IMR-90 (cell line): Measurements from ENCODE around the gene HEXIM1. TPM values are rescaled to one million over a fixed set of nuclear protein-coding genes. Genes with fewer than 3 reads are reported as not detected.

ENCODE experiments used
- ATAC-seq: fragments of 200-7000 bp; cut with Tn5 transposase; 2 replicates; pipeline ENCODE4 v1.9.1; 2020; ENCODE audit warnings: low read depth, mild to moderate bottlenecking, moderate library complexity
- BruUV-seq: library from RNA; stranded (reverse); fragments of 400-500 nt; replicated peaks from 2 replicates; lab custom pipeline; 2021; lab: Mats Ljungman, UMichigan
- CTCF ChIA-PET: fragments of 300-600 bp; formaldehyde crosslinking; extraction: SDS; loops from one replicate; lab custom pipeline; 2021; ENCODE audit warnings: antibody characterized with exemption; lab: Yijun Ruan, JAX
- POLR2A ChIA-PET: fragments of 300-600 bp; sonication (Branson Sonifier 250); formaldehyde crosslinking; loops from one replicate; lab custom pipeline; 2022; ENCODE audit warnings: antibody characterized with exemption; ENCODE audit not compliant: unreplicated experiment; lab: Charles Lee
- DNase-seq: peaks from one replicate; pipeline ENCODE4 v3.0.0; 2013
- H2AFZ ChIP-seq: replicated peaks from 2 replicates; pipeline ENCODE3; 2013; ENCODE audit warnings: low read length, mild to moderate bottlenecking; ENCODE audit not compliant: poor library complexity
- H2AK5ac ChIP-seq: 2 replicates; pipeline ENCODE4 v1.6.1; 2013; ENCODE audit warnings: low read depth, low read length, inconsistent platforms
- H2AK9ac ChIP-seq: replicated peaks from 2 replicates; pipeline ENCODE3; 2013; ENCODE audit warnings: mild to moderate bottlenecking, low read depth, low read length, moderate library complexity; ENCODE audit not compliant: poor library complexity
- H2BK120ac ChIP-seq: 2 replicates; pipeline ENCODE4 v1.6.1; 2013; ENCODE audit warnings: low read depth, low read length, inconsistent platforms
- H2BK15ac ChIP-seq: 3 replicates; pipeline ENCODE4 v1.6.1; 2013; ENCODE audit warnings: low read depth, low read length, inconsistent platforms
- H2BK20ac ChIP-seq: 2 replicates; pipeline ENCODE4 v1.6.1; 2013; ENCODE audit warnings: low read depth, mild to moderate bottlenecking, inconsistent platforms, low read length, moderate library complexity
- H2BK5ac ChIP-seq: 2 replicates; pipeline ENCODE4 v1.6.1; 2013; ENCODE audit warnings: mild to moderate bottlenecking, low read depth, low read length, inconsistent platforms; ENCODE audit not compliant: poor library complexity, severe bottlenecking
- H3K14ac ChIP-seq: replicated peaks from 2 replicates; pipeline ENCODE4 v1.6.1; 2013; ENCODE audit warnings: low read depth, low read length, inconsistent platforms
- H3K18ac ChIP-seq: 2 replicates; pipeline ENCODE4 v1.6.1; 2013; ENCODE audit warnings: low read depth, low read length, control low read depth
- H3K23ac ChIP-seq: 2 replicates; pipeline ENCODE4 v1.6.1; 2013; ENCODE audit warnings: low read depth, low read length, inconsistent platforms
- H3K27ac ChIP-seq: 2 replicates; pipeline ENCODE4 v1.5.1; 2013; ENCODE audit warnings: mild to moderate bottlenecking, control low read depth, low read length; ENCODE audit not compliant: insufficient read depth
- H3K27me3 ChIP-seq: 2 replicates; pipeline ENCODE4 v1.6.1; 2013; ENCODE audit warnings: low read length; ENCODE audit not compliant: control insufficient read depth, insufficient read depth
- H3K36me3 ChIP-seq: 2 replicates; pipeline ENCODE4 v1.6.1; 2013; ENCODE audit warnings: low read length, mixed read lengths; ENCODE audit not compliant: control insufficient read depth, insufficient read depth
- H3K4ac ChIP-seq: 2 replicates; pipeline ENCODE4 v1.6.1; 2013; ENCODE audit warnings: low read depth, low read length, inconsistent platforms
- H3K4me1 ChIP-seq: 2 replicates; pipeline ENCODE4 v1.6.1; 2013; ENCODE audit warnings: low read length, mixed read lengths; ENCODE audit not compliant: control insufficient read depth, insufficient read depth
- H3K4me2 ChIP-seq: 2 replicates; pipeline ENCODE4 v1.6.1; 2013; ENCODE audit warnings: low read depth, mild to moderate bottlenecking, control low read depth, low read length, moderate library complexity
- H3K4me3 ChIP-seq: 2 replicates; pipeline ENCODE4 v1.5.1; 2013; ENCODE audit warnings: low read depth, mild to moderate bottlenecking, control low read depth, low read length, moderate library complexity; ENCODE audit not compliant: insufficient read depth
- H3K56ac ChIP-seq: 2 replicates; pipeline ENCODE4 v1.6.1; 2013; ENCODE audit warnings: low read length, inconsistent platforms; ENCODE audit not compliant: insufficient read depth; ENCODE audit errors: extremely low read depth
- H3K79me1 ChIP-seq, 2 experiments: 2 replicates each; pipeline ENCODE4 v1.6.1; 2013; ENCODE audit warnings: low read length in 2 of 2, inconsistent platforms in 1 of 2, low read depth in 1 of 2
- H3K9ac ChIP-seq: 2 replicates; pipeline ENCODE4 v1.6.1; 2013; ENCODE audit warnings: low read depth, low read length, control low read depth
- H3K9me1 ChIP-seq: 2 replicates; pipeline ENCODE4 v1.6.1; 2013; ENCODE audit warnings: low read length, inconsistent platforms; ENCODE audit not compliant: insufficient read depth
- H3K9me3 ChIP-seq: 2 replicates; pipeline ENCODE4 v1.6.1; 2013; ENCODE audit warnings: low read length; ENCODE audit not compliant: control insufficient read depth, insufficient read depth
- H4K20me1 ChIP-seq: 2 replicates; pipeline ENCODE4 v1.6.1; 2013; ENCODE audit warnings: low read length, inconsistent platforms; ENCODE audit not compliant: insufficient read depth
- H4K5ac ChIP-seq: 2 replicates; pipeline ENCODE4 v1.6.1; 2013; ENCODE audit warnings: mild to moderate bottlenecking, low read depth, low read length, control low read depth
- H4K8ac ChIP-seq, 2 experiments: 2 replicates each; pipeline ENCODE4 v1.6.1; 2013; ENCODE audit warnings: low read depth in 2 of 2, low read length in 2 of 2, control low read depth in 1 of 2, inconsistent platforms in 1 of 2
- H4K91ac ChIP-seq: 2 replicates; pipeline ENCODE4 v1.6.1; 2013; ENCODE audit warnings: low read depth, low read length, inconsistent platforms; ENCODE audit not compliant: insufficient read depth
- CEBPB ChIP-seq: IDR thresholded peaks from 2 replicates; pipeline ENCODE4 v1.6.1; 2012; ENCODE audit warnings: low read depth, low read length, improper control_type of control experiment
- CHD1 ChIP-seq: IDR thresholded peaks from 2 replicates; pipeline ENCODE4 v1.6.1; 2012; ENCODE audit warnings: low read depth, low read length, improper control_type of control experiment
- FOS ChIP-seq: fragments of 150-350 bp; IDR thresholded peaks from 2 replicates; pipeline ENCODE4 v1.6.1; 2016; ENCODE audit warnings: low read depth, low read length
- MAFK ChIP-seq: IDR thresholded peaks from 2 replicates; pipeline ENCODE4 v1.6.1; 2012; ENCODE audit warnings: low read depth, low read length, improper control_type of control experiment
- RAD21 ChIP-seq: IDR thresholded peaks from 2 replicates; pipeline ENCODE4 v1.6.1; 2012; ENCODE audit warnings: low read length, improper control_type of control experiment
- RCOR1 ChIP-seq: IDR thresholded peaks from 2 replicates; pipeline ENCODE4 v1.6.1; 2012; ENCODE audit warnings: mild to moderate bottlenecking, low read length, improper control_type of control experiment; ENCODE audit not compliant: insufficient replicate concordance
- RFX5 ChIP-seq: IDR thresholded peaks from 2 replicates; pipeline ENCODE4 v1.8.0; 2012; ENCODE audit warnings: low read depth, mild to moderate bottlenecking, low read length, moderate library complexity
- SMC3 ChIP-seq: fragments of 150-350 bp; IDR thresholded peaks from 2 replicates; pipeline ENCODE4 v1.6.1; 2016; ENCODE audit warnings: low read depth, mild to moderate bottlenecking, antibody characterized with exemption, low read length, moderate library complexity
- WGBS, 2 experiments: methylation state at CpG; one replicate each; pipeline versions ENCODE4 v1.1.5 to v1.1.7; 2013; ENCODE audit warnings: missing lambda C conversion rate in 2 of 2; ENCODE audit not compliant: insufficient read length in 1 of 2; ENCODE audit errors: extremely low coverage in 2 of 2; 5-methylcytosine and 5-hydroxymethylcytosine counted together
- dilution Hi-C: fragments of 300-500 bp; cut with HindIII; formaldehyde crosslinking; loops from one replicate; pipeline ENCODE4 v1.14.3; 2018; ENCODE audit warnings: low sequenced_read_pairs; ENCODE audit not compliant: unreplicated experiment
- in situ Hi-C: fragments of 300-500 bp; cut with MboI; formaldehyde crosslinking; loops from 3 replicates; pipeline ENCODE4 v1.14.3; 2019; ENCODE audit warnings: low sequenced_read_pairs, inconsistent platforms, mixed read lengths
- intact Hi-C: fragments of 100-400 bp; cut with micrococcal nuclease; formaldehyde crosslinking; loops from 2 replicates; pipeline ENCODE4 v1.10.0; 2022
- polyA plus RNA-seq, 3 experiments: library from polyadenylated mRNA; depleted of rRNA; stranded (reverse); fragments of >200 nt; gene quantifications; 2 replicates each; pipeline ENCODE4 v1.2.3, GENCODE V29; 2012; ENCODE audit warnings: low replicate concordance in 1 of 3
- total RNA-seq: library from RNA; depleted of rRNA; stranded (reverse); fragments of >200 nt; gene quantifications from 2 replicates; pipeline ENCODE4 v1.2.3, GENCODE V29; 2012
- TF ChIP-seq, protein P1 (sequence below): fragments of 150-350 bp; IDR thresholded peaks from 2 replicates; pipeline ENCODE4 v1.6.1; 2016; ENCODE audit warnings: low read depth, mild to moderate bottlenecking, low read length, moderate library complexity, borderline replicate concordance

Gene HEXIM1
- total and polyA plus RNA-seq, 2 of the 4 experiments (the other 2 are of a cell fraction): 5.9 to 14.5 TPM

DNA sequence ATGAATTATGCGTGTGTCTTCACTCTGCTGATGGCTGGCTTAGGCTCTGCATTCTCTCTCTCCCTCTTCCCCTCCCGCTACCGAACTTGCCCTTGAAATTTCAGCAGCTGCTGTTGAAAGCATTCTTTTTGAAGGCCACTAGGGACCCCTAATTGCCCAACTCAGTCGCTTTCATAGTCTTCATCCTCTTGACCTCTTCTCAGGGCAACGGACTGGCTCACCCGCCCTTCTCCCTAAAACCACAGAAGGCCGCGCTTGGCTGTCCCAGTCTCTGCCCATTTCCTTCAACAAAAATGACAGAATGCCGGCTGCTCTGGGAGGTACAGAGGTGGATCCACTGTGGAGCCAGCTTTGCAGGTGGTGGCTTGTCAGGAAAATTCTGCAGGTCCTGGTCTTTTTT lies 52.4 kb downstream of the HEXIM1 start (continued):
- TF ChIP-seq RFX5 (no peak), RAD21 (no peak)

DNA sequence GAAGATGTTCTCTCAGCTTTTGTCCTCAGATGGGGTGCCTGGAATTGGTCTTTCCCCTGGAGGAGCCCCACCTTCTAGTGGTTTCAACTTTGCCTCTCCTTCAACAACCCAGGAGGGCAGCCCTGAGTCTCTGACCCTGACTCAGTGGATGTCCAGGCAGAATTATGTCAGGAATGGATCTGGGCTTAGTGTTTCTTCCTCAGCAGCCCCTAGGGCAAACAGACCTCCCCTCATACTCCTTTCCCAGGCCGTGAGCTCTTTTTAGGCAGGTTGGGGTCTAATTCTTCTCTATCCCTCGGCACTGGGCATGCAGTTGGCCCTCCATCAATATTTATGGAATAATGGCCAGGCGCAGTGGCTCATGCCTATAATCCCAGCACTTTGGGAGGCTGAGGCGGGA lies 53.2 kb downstream of the HEXIM1 start:
- H2AFZ ChIP-seq: no peak overlapping the region
- H3K79me1 ChIP-seq: no peaks in the 10 kb centered on the region
- H3K4me3 ChIP-seq: no peak overlapping the region
- intact Hi-C loops: no loop called here
- H4K8ac ChIP-seq: no peak overlapping the region
- H2BK20ac ChIP-seq: no peak overlapping the region
- H3K4me1 ChIP-seq: peaks cover 10% of the 10 kb centered on the region
- H2BK5ac ChIP-seq: no peak overlapping the region
- dilution Hi-C loops: no loop called here
- no peaks in the 10 kb centered on the region for H4K20me1 ChIP-seq
- H3K27me3 ChIP-seq: no peaks in the 10 kb centered on the region
- ChIA-PET CTCF (no interaction called here), POLR2A (interaction anchor here (0.7 kb wide), 1 partner anchor 40 kb away, joined by 4 read pairs; the partner anchor contains the start of gene HEXIM2)
- no peaks in the 10 kb centered on the region for H3K9me1 ChIP-seq
- H3K36me3 ChIP-seq: no peaks in the 10 kb centered on the region
- H3K4ac ChIP-seq: no peak overlapping the region
- H3K9me3 ChIP-seq: no peaks in the 10 kb centered on the region
- H3K18ac ChIP-seq: no peak overlapping the region
- H3K14ac ChIP-seq: no peak overlapping the region
- no peak overlapping the region for H2AK9ac ChIP-seq
- H2BK15ac ChIP-seq: no peak overlapping the region
- H3K23ac ChIP-seq: no peak overlapping the region
- H3K27ac ChIP-seq: no peak overlapping the region
- in situ Hi-C loops: loop anchor here (25.0 kb wide), 1 partner anchor 386 kb away; no protein-coding TSS in a partner anchor
- H4K91ac ChIP-seq: no peak overlapping the region
- H2AK5ac ChIP-seq: no peak overlapping the region
- ATAC-seq (no peak), DNase-seq (no peak)
- no peak overlapping the region for H3K9ac ChIP-seq
- WGBS, 2 experiments: no CpG with 5 or more reads among the region's 4 CpGs
- no TSS peak for BruUV-seq
- TF ChIP-seq, protein P1, sequence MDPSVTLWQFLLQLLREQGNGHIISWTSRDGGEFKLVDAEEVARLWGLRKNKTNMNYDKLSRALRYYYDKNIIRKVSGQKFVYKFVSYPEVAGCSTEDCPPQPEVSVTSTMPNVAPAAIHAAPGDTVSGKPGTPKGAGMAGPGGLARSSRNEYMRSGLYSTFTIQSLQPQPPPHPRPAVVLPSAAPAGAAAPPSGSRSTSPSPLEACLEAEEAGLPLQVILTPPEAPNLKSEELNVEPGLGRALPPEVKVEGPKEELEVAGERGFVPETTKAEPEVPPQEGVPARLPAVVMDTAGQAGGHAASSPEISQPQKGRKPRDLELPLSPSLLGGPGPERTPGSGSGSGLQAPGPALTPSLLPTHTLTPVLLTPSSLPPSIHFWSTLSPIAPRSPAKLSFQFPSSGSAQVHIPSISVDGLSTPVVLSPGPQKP: no peak
- TF ChIP-seq FOS (no peak), SMC3 (no peak), MAFK (no peak), RCOR1 (no peak), RAD21 (no peak), CHD1 (no peak), CEBPB (no peak), RFX5 (no peak)
- no peak overlapping the region for H3K4me2 ChIP-seq
- no peak overlapping the region for H3K56ac ChIP-seq
- H4K5ac ChIP-seq: no peak overlapping the region
- no peak overlapping the region for H2BK120ac ChIP-seq
